ENCODE measurements around the gene YRDC.

- TF ChIP-seq CTCF (conservative IDR thresholded peaks at IDR 0.05), result no peak
- no peak for TF ChIP-seq ZFX (IDR thresholded peaks at IDR 0.05)
Measured at GRCh38 chr1:37759451-37759850, 48.6 kb downstream of the YRDC start.
